Hematopoietic multipotent progenitor cell treated with erythropoietin and hydrocortisone succinate and interleukin-3 and kit ligand, for 4 days (in vitro differentiated cells): ENCODE measurements around the gene EVA1B.

Experiments
- DNase-seq: peaks from one replicate; pipeline ENCODE4 v3.0.0-alpha.2; 2015

EVA1B gene

GRCh38 chr1:36274201-36274600 lies 49.2 kb downstream of the EVA1B start:
- no peak for DNase-seq

- peak; percentile 53 for DNase-seq
Observed at GRCh38 chr1:36273024-36273423, 50.4 kb downstream of the EVA1B start.
